SK-N-SH (cell line): ENCODE measurements around the gene CLTCL1. TPM values are rescaled to one million over a fixed set of nuclear protein-coding genes. Genes with fewer than 3 reads are reported as not detected.

ENCODE experiments used
- CTCF ChIA-PET: fragments of 300-600, 350-600 bp; formaldehyde crosslinking; extraction: SDS; loops from one replicate; lab custom pipeline; 2021; lab: Yijun Ruan, JAX
- POLR2A ChIA-PET: fragments of 350-600 bp; sonication (Branson Sonifier 250); formaldehyde crosslinking; extraction: SDS; loops from one replicate; lab custom pipeline; 2020; ENCODE audit warnings: antibody characterized with exemption, inconsistent platforms; lab: Yijun Ruan, JAX
- DNase-seq: peaks from one replicate; pipeline ENCODE4 v3.0.0; 2012
- H2AFZ ChIP-seq: fragments of 200-600 bp; sonication (generic); 2 replicates; pipeline ENCODE4 v1.8.1; 2016; ENCODE audit warnings: antibody characterized with exemption, mild to moderate bottlenecking, low read depth
- H3F3A ChIP-seq: fragments of 200-600 bp; sonication (generic); replicated peaks from 2 replicates; pipeline ENCODE3; 2016; ENCODE audit warnings: antibody characterized with exemption, mild to moderate bottlenecking; ENCODE audit not compliant: insufficient read depth
- H3K27ac ChIP-seq, 2 experiments: fragments of 200-500 bp in 1 of 2; fragments of 200-600 bp in 1 of 2; sonication (Bioruptor generic) in 1 of 2; sonication (generic), shearing (Covaris generic) in 1 of 2; 2 replicates each; pipeline versions ENCODE4 v1.5.1 to v1.6.1; 2014 to 2016; ENCODE audit warnings: low read depth in 2 of 2, inconsistent platforms in 1 of 2, low read length in 1 of 2, mild to moderate bottlenecking in 1 of 2, mixed read lengths in 1 of 2
- H3K27me3 ChIP-seq: fragments of 200-600 bp; sonication (generic), shearing (Covaris generic); 2 replicates; pipeline ENCODE4 v1.6.1; 2016; ENCODE audit warnings: mixed run types; ENCODE audit not compliant: insufficient read depth
- H3K36me3 ChIP-seq, 2 experiments: fragments of 200-500 bp in 1 of 2; fragments of 200-600 bp in 1 of 2; sonication (Bioruptor generic) in 1 of 2; sonication (generic) in 1 of 2; replicated peaks in 1 of 2; 2 replicates each; pipeline versions ENCODE3 to v1.5.1; 2014 to 2016; ENCODE audit warnings: low read length in 1 of 2, mild to moderate bottlenecking in 1 of 2; ENCODE audit not compliant: insufficient read depth in 2 of 2, control insufficient read depth in 1 of 2
- H3K4me1 ChIP-seq, 2 experiments: fragments of 200-500 bp in 1 of 2; fragments of 200-600 bp in 1 of 2; sonication (Bioruptor generic) in 1 of 2; sonication (generic), shearing (Covaris generic) in 1 of 2; 2 replicates each; pipeline versions ENCODE4 v1.5.1 to v1.6.1; 2014 to 2016; ENCODE audit warnings: low read depth in 1 of 2, low read length in 1 of 2, mixed run types in 1 of 2; ENCODE audit not compliant: insufficient read depth in 2 of 2, control insufficient read depth in 1 of 2
- H3K4me2 ChIP-seq: fragments of 200-600 bp; sonication (generic), shearing (Covaris generic); 2 replicates; pipeline ENCODE4 v1.6.1; 2017; ENCODE audit warnings: mixed run types
- H3K4me3 ChIP-seq, 2 experiments: fragments of 200-500 bp in 1 of 2; fragments of 200-600 bp in 1 of 2; sonication (Bioruptor generic) in 1 of 2; sonication (generic), shearing (Covaris generic) in 1 of 2; 2 replicates each; pipeline versions ENCODE4 v1.5.1 to v1.8.1; 2014 to 2016; ENCODE audit warnings: low read depth in 2 of 2, inconsistent platforms in 1 of 2, low read length in 1 of 2, mild to moderate bottlenecking in 1 of 2, mixed read lengths in 1 of 2, moderate library complexity in 1 of 2
- H3K79me2 ChIP-seq: fragments of 200-600 bp; sonication (generic); 2 replicates; pipeline ENCODE4 v1.8.1; 2017; ENCODE audit warnings: mild to moderate bottlenecking; ENCODE audit not compliant: insufficient read depth
- H3K9ac ChIP-seq: fragments of 200-600 bp; sonication (generic); 2 replicates; pipeline ENCODE4 v1.6.1; 2017; ENCODE audit warnings: mixed run types
- H3K9me2 ChIP-seq: fragments of 200-600 bp; sonication (generic); 2 replicates; pipeline ENCODE4 v1.6.1; 2017; ENCODE audit warnings: mixed run types
- H3K9me3 ChIP-seq: fragments of 200-600 bp; sonication (generic); 2 replicates; pipeline ENCODE4 v1.6.1; 2017; ENCODE audit warnings: mixed run types, mild to moderate bottlenecking, moderate library complexity
- H4K20me1 ChIP-seq: fragments of 200-600 bp; sonication (generic); 2 replicates; pipeline ENCODE4 v1.6.1; 2017; ENCODE audit warnings: mild to moderate bottlenecking, mixed run types; ENCODE audit not compliant: insufficient read depth
- FOXJ3 ChIP-seq: sonication (generic); formaldehyde crosslinking; IDR thresholded peaks from 2 replicates; pipeline ENCODE4 v1.5.1; 2020; ENCODE audit warnings: mild to moderate bottlenecking, missing genetic modification reagents
- GABPA ChIP-seq: IDR thresholded peaks from 2 replicates; pipeline ENCODE4 v1.4.0; 2012; ENCODE audit warnings: low read depth, mild to moderate bottlenecking
- JUND ChIP-seq: IDR thresholded peaks from 2 replicates; pipeline ENCODE4 v1.4.0; 2012
- RCOR1 ChIP-seq: fragments of 150-350 bp; IDR thresholded peaks from 2 replicates; pipeline ENCODE4 v1.6.1; 2017; ENCODE audit warnings: antibody characterized with exemption, low read length
- RFX5 ChIP-seq: IDR thresholded peaks from 2 replicates; pipeline ENCODE4 v1.6.1; 2012; ENCODE audit warnings: mild to moderate bottlenecking, improper control_type of control experiment, low read length
- RXRA ChIP-seq: IDR thresholded peaks from 2 replicates; pipeline ENCODE4 v1.4.0; 2012; ENCODE audit warnings: low read depth, mild to moderate bottlenecking, borderline replicate concordance
- SMC3 ChIP-seq: IDR thresholded peaks from 2 replicates; pipeline ENCODE4 v1.6.1; 2012; ENCODE audit warnings: low read depth, low read length, improper control_type of control experiment
- TAF1 ChIP-seq: IDR thresholded peaks from 2 replicates; pipeline ENCODE4 v1.6.1; 2012; ENCODE audit warnings: low read depth, mild to moderate bottlenecking, low read length, moderate library complexity, borderline replicate concordance
- YY1 ChIP-seq: IDR thresholded peaks from 2 replicates; pipeline ENCODE4 v1.4.0; 2012; ENCODE audit warnings: low read depth, mild to moderate bottlenecking
- WGBS: methylation state at CpG from one replicate; pipeline ENCODE4 v1.1.6; 2017; ENCODE audit warnings: low lambda C conversion rate; 5-methylcytosine and 5-hydroxymethylcytosine counted together
- polyA plus RNA-seq, 3 experiments: library from polyadenylated mRNA; depleted of rRNA; stranded (reverse); fragments of >200 nt; gene quantifications; 2 replicates each; pipeline ENCODE4 v1.2.3, GENCODE V29; 2012
- TF ChIP-seq, protein P1 (sequence below): fragments of 150-350 bp; IDR thresholded peaks from 2 replicates; pipeline ENCODE4 v1.6.1; 2017; ENCODE audit warnings: antibody characterized with exemption, low read length, low read depth, borderline replicate concordance
- TF ChIP-seq, protein P2 (sequence below): IDR thresholded peaks from 2 replicates; pipeline ENCODE4 v1.4.0; 2012; ENCODE audit warnings: low read depth
- TF ChIP-seq, protein P3 (sequence below): fragments of 150-350 bp; IDR thresholded peaks from 2 replicates; pipeline ENCODE4 v1.6.1; 2016; ENCODE audit warnings: mild to moderate bottlenecking, low read depth, low read length
- TF ChIP-seq, protein P4 (sequence below): IDR thresholded peaks from 2 replicates; pipeline ENCODE4 v1.4.0; 2012; ENCODE audit warnings: low read depth, borderline replicate concordance
- TF ChIP-seq, protein P5 (sequence below): IDR thresholded peaks from 2 replicates; pipeline ENCODE4; 2012

CLTCL1 gene
- polyA plus RNA-seq, 1 of the 3 experiments (the other 2 are of a cell fraction): 6.7 TPM

DNA sequence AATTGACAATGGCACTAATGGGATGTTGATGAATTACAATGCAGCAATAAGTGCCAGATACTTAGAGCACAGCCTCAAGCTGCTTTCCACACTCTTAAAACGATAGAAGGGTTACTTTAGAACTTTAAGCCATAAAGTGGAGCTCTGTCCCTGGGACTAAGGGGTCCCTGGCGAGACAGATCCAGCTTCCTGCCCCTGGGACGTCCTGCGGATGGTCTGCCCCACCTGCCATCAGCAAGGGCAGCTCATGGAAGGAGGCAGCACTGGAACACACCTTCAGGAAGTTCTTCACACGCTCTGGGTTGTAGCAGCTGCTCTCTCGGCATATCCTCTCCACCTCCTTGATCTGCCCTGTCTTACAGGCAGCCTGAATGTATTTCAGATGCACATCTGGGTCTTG, 67.9 kb downstream of the CLTCL1 start:
- 79% methylated on average over 4 of the region's 6 CpGs for WGBS
- H3K36me3 ChIP-seq: peaks cover 38 to 59% of the 10 kb centered on the region in 2 experiments
- no peak for TF ChIP-seq RCOR1
- no peak for TF ChIP-seq RXRA
- no peak for TF ChIP-seq TAF1
- TF ChIP-seq, protein P1, sequence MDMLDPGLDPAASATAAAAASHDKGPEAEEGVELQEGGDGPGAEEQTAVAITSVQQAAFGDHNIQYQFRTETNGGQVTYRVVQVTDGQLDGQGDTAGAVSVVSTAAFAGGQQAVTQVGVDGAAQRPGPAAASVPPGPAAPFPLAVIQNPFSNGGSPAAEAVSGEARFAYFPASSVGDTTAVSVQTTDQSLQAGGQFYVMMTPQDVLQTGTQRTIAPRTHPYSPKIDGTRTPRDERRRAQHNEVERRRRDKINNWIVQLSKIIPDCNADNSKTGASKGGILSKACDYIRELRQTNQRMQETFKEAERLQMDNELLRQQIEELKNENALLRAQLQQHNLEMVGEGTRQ: no peak

DNA sequence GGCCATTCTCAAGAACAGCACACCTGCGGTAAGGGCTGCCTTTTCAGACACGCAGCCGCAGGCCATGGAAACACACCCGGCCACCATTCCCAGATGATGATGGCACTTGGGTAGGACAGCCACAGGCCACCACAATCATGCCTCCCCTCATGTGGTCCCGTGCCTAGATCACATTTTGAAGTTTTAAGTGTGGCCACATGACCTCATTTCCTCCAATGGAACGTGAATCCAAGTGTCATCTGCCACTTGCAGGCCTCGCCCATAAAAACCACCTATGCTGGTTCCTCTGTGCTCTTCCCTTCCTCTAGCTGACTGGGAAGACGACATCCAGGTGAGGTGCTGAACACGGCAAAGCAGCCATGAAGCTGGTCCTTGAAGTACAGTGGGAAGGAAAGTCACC, 68.4 kb downstream of the CLTCL1 start:
- Histone ChIP-seq H3K4me3 (no peak overlapping the region), H3F3A (no peaks in the 10 kb centered on the region), H3K27me3 (no peaks in the 10 kb centered on the region), H4K20me1 (no peaks in the 10 kb centered on the region), H2AFZ (no peak overlapping the region), H3K79me2 (no peaks in the 10 kb centered on the region), H3K9me3 (no peaks in the 10 kb centered on the region), H3K4me1 (peaks cover 0 to 11% of the 10 kb centered on the region in 2 experiments; a peak in 2 of 4 replicates), H3K27ac (no peak overlapping the region), H3K4me2 (no peak overlapping the region), H3K36me3 (peaks cover 38 to 56% of the 10 kb centered on the region in 2 experiments), H3K9ac (no peak overlapping the region), H3K9me2 (no peaks in the 10 kb centered on the region)
- ChIA-PET POLR2A (no interaction called here), CTCF (no interaction called here)
- no peak for DNase-seq
- 91% methylated on average over 9 of the region's 9 CpGs for WGBS
- no peak for TF ChIP-seq TAF1
- no peak for TF ChIP-seq SMC3
- no peak for TF ChIP-seq RCOR1
- TF ChIP-seq, protein P2, sequence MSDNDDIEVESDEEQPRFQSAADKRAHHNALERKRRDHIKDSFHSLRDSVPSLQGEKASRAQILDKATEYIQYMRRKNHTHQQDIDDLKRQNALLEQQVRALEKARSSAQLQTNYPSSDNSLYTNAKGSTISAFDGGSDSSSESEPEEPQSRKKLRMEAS: no peak
- TF ChIP-seq RFX5: no peak
- TF ChIP-seq, protein P3, sequence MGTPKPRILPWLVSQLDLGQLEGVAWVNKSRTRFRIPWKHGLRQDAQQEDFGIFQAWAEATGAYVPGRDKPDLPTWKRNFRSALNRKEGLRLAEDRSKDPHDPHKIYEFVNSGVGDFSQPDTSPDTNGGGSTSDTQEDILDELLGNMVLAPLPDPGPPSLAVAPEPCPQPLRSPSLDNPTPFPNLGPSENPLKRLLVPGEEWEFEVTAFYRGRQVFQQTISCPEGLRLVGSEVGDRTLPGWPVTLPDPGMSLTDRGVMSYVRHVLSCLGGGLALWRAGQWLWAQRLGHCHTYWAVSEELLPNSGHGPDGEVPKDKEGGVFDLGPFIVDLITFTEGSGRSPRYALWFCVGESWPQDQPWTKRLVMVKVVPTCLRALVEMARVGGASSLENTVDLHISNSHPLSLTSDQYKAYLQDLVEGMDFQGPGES: no peak
- TF ChIP-seq, protein P4, sequence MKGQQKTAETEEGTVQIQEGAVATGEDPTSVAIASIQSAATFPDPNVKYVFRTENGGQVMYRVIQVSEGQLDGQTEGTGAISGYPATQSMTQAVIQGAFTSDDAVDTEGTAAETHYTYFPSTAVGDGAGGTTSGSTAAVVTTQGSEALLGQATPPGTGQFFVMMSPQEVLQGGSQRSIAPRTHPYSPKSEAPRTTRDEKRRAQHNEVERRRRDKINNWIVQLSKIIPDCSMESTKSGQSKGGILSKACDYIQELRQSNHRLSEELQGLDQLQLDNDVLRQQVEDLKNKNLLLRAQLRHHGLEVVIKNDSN: no peak
- no peak for TF ChIP-seq YY1
- no peak for TF ChIP-seq GABPA
- no peak for TF ChIP-seq FOXJ3 (CRISPR knock-in tag)
- TF ChIP-seq, protein P5, sequence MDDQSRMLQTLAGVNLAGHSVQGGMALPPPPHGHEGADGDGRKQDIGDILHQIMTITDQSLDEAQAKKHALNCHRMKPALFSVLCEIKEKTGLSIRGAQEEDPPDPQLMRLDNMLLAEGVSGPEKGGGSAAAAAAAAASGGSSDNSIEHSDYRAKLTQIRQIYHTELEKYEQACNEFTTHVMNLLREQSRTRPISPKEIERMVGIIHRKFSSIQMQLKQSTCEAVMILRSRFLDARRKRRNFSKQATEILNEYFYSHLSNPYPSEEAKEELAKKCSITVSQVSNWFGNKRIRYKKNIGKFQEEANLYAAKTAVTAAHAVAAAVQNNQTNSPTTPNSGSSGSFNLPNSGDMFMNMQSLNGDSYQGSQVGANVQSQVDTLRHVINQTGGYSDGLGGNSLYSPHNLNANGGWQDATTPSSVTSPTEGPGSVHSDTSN: no peak
- TF ChIP-seq JUND: no peak

More for the DNA sequence above, 67.9 kb downstream of the CLTCL1 start:
- no peaks in the 10 kb centered on the region for H4K20me1 ChIP-seq
- H2AFZ ChIP-seq: no peak overlapping the region
- H3K4me1 ChIP-seq: peaks cover 0 to 6% of the 10 kb centered on the region in 2 experiments; a peak in 1 of 4 replicates
- H3F3A ChIP-seq: no peaks in the 10 kb centered on the region
- no peak overlapping the region for H3K9ac ChIP-seq
- no peak overlapping the region for H3K4me2 ChIP-seq
- no peak overlapping the region; a peak in 1 of 4 replicates for H3K27ac ChIP-seq
- ChIA-PET POLR2A (no interaction called here), CTCF (interaction anchor here (1.2 kb wide), 1 partner anchor 12 kb away, joined by 3 read pairs; no protein-coding TSS in a partner anchor)
- no peaks in the 10 kb centered on the region for H3K79me2 ChIP-seq
- no peak for DNase-seq
- H3K9me2 ChIP-seq: no peaks in the 10 kb centered on the region
- no peak overlapping the region for H3K4me3 ChIP-seq
- no peaks in the 10 kb centered on the region for H3K27me3 ChIP-seq
- H3K9me3 ChIP-seq: no peaks in the 10 kb centered on the region
